Measurements from ENCODE around the gene BCL2L11. TPM values are rescaled to one million over a fixed set of nuclear protein-coding genes. Genes with fewer than 3 reads are reported as not detected.

The BCL2L11 gene
- total RNA-seq, 1 experiment from 2014 or later = 21.2 TPM

GRCh38 chr2:111216811-111217652 lies 96.3 kb downstream of the BCL2L11 start:
- TF ChIP-seq, protein P1, sequence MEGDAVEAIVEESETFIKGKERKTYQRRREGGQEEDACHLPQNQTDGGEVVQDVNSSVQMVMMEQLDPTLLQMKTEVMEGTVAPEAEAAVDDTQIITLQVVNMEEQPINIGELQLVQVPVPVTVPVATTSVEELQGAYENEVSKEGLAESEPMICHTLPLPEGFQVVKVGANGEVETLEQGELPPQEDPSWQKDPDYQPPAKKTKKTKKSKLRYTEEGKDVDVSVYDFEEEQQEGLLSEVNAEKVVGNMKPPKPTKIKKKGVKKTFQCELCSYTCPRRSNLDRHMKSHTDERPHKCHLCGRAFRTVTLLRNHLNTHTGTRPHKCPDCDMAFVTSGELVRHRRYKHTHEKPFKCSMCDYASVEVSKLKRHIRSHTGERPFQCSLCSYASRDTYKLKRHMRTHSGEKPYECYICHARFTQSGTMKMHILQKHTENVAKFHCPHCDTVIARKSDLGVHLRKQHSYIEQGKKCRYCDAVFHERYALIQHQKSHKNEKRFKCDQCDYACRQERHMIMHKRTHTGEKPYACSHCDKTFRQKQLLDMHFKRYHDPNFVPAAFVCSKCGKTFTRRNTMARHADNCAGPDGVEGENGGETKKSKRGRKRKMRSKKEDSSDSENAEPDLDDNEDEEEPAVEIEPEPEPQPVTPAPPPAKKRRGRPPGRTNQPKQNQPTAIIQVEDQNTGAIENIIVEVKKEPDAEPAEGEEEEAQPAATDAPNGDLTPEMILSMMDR (conservative IDR thresholded peaks at IDR 0.05) = no peak
- Histone ChIP-seq H2BK5ac (ENCODE audit: insufficient read length, low read length) (no peak overlapping the region), H3T11ph (ENCODE audit: low read length) (no peak overlapping the region), H3K27ac (ENCODE audit: insufficient read length, low read depth, low read length) (no peak overlapping the region), H3K4me1 (ENCODE audit: insufficient read depth, low read length) (0 out of 2 replicates have a peak, but pooled peaks cover 2% of the 10 kb centered on the region), H3K9me3 (ENCODE audit: control insufficient read depth, low read depth, low read length) (no peaks in the 10 kb centered on the region), H3K9ac (ENCODE audit: extremely low read depth, insufficient read length, low read length) (no peak overlapping the region), H2AK5ac (ENCODE audit: insufficient read length, low read length) (no peak overlapping the region), H3K23ac (ENCODE audit: insufficient read length, low read depth, low read length) (no peak overlapping the region), H3K79me1 (ENCODE audit: insufficient read depth, low read depth, low read length, poor library complexity, severe bottlenecking) (no peaks in the 10 kb centered on the region), H3K79me2 (ENCODE audit: insufficient read depth, low read length) (no peaks in the 10 kb centered on the region), H2BK15ac (ENCODE audit: low read depth, low read length) (no peak overlapping the region), H3K14ac (ENCODE audit: insufficient read depth, low read length) (no peak overlapping the region), H3K23me2 (ENCODE audit: insufficient read length, low read depth, low read length, poor library complexity, severe bottlenecking) (no peaks in the 10 kb centered on the region), H2AFZ (ENCODE audit: low read length) (no peak overlapping the region), H3K18ac (ENCODE audit: insufficient read length, low read depth, low read length) (no peak overlapping the region), H3K56ac (ENCODE audit: insufficient read length, low read depth, low read length) (no peak overlapping the region), H2BK12ac (ENCODE audit: insufficient read length, low read depth, low read length) (no peak overlapping the region), H4K91ac (ENCODE audit: insufficient read length, low read depth, low read length) (no peak overlapping the region), H2BK20ac (ENCODE audit: low read depth, low read length, poor library complexity, severe bottlenecking) (no peak overlapping the region), H4K20me1 (ENCODE audit: control insufficient read depth, insufficient read depth, insufficient read length) (no peaks in the 10 kb centered on the region), H2BK120ac (ENCODE audit: low read depth, low read length, poor library complexity, severe bottlenecking) (no peak overlapping the region), H3K27me3 (ENCODE audit: insufficient read depth, low read length) (no peaks in the 10 kb centered on the region), H3K4ac (ENCODE audit: low read depth, low read length) (no peak overlapping the region), H4K5ac (ENCODE audit: insufficient read length, low read depth, low read length) (no peak overlapping the region), H3K4me2 (ENCODE audit: insufficient read depth, insufficient read length, low read length) (no peak overlapping the region), H4K8ac (replicated peaks; ENCODE audit: insufficient read length, low read depth, low read length) (no peak overlapping the region)
- Mint-ChIP-seq H3K9me3 (peaks cover 27 to 34% of the 10 kb centered on the region in 2 experiments), H3K4me3 (no peak overlapping the region), H3K27me3 (ENCODE audit: low read depth) (peaks cover 2% of the 10 kb centered on the region; the same call in 1 of the 2 replicates), H3K27ac (no peak overlapping the region), H3K4me1 (peaks cover 13 to 20% of the 10 kb centered on the region in 2 experiments), H3K36me3 (ENCODE audit: insufficient read depth in 1 of 3, low read depth in 3 of 3) (peaks cover 18 to 31% (median 19%) of the 10 kb centered on the region in 3 experiments)
- no CpG with 5 or more reads among the region's 6 CpGs for WGBS (ENCODE audit: extremely low coverage, insufficient read length, low lambda C conversion rate)
- no peak for DNase-seq

All from H9 (cell line).